HG03159 (cell line): Measurements from ENCODE around the gene ANKRD34A.

Experiments used
- ATAC-seq: cut with Tn5 transposase; IDR thresholded peaks from one replicate; pipeline ENCODE4 v1.9.1; 2021; ENCODE audit warnings: mild to moderate bottlenecking, moderate library complexity; ENCODE audit not compliant: unreplicated experiment

Gene ANKRD34A

DNA sequence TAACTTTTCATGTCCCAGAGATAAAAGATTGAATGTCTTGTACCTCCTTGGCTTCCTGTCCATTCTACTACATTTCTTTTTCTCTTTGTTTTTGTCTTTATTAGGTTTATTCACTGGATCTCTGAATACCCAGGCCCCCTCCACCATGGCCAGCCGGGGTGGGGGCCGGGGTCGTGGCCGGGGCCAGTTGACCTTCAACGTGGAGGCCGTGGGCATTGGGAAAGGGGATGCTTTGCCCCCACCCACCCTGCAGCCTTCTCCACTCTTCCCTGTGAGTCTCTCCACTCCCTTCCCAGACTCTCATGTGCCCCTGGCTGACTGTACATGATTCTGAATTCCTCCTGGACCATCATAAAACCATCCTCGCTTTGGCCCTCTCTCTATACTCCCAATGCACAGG, 10.3 kb upstream of the ANKRD34A start:
- ATAC-seq, result no peak

DNA sequence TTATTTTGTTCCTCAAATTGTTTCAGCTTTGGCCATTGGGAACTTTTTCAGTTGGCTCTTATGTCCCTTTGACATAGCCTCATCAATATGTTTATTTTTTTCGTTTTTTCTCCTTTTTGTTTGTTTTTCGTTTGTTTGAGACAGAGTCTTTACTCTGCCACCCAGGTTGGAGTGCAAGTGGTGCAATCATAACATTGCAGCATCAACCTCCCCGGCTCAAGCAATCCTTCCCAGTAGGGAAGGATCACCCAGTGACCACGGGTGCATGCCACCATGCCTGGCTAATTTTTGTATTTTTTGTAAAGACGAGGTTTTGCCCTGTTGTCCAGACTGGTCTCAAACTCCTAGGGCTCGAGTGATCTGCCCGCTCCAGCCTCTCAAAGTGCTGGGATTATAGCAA, 8.2 kb upstream of the ANKRD34A start:
- ATAC-seq, result no peak

DNA sequence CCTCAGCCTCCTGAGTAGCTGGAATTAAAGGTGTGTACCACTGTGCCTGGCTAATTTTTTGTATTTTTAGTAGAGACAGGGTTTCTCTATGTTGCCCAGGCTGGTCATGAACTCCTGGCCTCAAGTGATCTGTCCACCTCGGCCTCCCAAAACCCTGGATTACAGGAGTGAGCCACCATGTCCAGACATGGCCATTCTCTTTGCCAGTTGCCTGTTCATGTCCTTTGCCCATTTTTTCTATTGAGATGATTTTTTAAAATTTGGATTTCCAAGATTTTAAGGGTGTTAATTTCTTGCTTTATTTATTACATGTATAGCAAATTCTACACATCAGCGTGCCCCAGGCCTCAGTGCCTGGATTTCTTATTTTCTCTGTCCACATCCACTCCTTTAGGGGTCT, 2.9 kb upstream of the ANKRD34A start:
- no peak for ATAC-seq

DNA sequence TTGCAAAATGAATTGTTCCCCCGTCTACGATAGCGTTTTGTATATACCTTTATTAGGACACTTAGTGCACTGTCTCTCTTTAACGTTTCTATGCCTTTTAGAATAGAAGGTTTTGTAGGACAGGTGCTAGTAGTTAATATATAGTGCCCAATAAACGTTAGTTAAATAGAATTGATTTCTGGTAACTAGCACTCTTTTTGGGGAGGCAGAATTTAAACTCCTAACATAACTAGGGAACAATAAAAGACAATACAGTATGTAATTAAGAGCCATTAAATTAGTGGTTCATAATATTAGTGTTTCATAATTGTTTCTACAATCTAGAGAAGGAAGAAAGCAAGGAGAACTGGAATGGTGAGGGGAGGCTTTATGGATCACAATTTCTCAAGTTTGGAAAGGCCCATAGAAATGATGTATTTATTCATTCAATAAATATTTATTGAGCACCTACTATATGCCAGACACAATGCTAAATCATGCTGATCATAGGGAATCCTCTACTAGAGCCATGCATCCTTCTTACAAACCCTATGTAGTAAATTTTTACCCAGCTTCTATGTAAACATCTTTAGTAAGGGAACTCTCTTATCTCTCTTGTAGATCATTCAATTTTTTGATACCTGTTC, 857 bp upstream of the ANKRD34A start:
- no peak for ATAC-seq

DNA sequence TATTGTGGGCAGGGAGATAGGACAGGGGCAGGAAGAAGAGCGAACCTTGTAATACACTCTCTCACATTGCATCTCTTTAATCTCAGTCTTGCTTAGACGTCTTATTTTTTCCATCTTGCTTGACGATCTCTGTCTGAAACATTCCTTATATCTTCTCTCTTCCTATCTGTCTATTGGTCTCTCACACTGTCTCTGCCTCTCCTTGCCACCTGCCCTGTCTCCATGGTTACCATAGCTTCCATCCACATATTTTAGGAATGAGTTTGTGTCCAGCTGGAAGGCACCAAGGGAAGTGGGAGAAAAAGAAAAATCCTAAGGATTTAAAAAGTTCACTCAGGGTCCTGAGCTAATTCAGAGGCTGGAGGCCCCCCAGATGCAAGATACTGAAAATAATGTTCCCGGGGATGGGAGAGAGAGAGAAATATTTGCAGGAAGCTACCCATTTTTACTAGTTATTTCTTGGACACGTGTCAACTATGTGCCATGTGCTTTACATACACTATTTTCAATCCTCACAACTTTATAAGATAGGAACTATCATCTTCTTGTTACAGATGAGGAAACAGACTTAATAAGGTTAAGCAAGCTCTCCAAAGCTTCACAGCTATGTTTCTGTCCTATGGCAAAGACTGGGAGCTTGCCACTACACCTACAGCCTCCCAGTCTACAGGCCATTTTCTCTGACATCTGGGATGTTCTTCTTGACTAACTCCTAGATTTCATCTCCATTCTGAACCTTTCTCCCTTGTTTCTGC, 933 bp downstream of the ANKRD34A start:
- ATAC-seq, result no peak

DNA sequence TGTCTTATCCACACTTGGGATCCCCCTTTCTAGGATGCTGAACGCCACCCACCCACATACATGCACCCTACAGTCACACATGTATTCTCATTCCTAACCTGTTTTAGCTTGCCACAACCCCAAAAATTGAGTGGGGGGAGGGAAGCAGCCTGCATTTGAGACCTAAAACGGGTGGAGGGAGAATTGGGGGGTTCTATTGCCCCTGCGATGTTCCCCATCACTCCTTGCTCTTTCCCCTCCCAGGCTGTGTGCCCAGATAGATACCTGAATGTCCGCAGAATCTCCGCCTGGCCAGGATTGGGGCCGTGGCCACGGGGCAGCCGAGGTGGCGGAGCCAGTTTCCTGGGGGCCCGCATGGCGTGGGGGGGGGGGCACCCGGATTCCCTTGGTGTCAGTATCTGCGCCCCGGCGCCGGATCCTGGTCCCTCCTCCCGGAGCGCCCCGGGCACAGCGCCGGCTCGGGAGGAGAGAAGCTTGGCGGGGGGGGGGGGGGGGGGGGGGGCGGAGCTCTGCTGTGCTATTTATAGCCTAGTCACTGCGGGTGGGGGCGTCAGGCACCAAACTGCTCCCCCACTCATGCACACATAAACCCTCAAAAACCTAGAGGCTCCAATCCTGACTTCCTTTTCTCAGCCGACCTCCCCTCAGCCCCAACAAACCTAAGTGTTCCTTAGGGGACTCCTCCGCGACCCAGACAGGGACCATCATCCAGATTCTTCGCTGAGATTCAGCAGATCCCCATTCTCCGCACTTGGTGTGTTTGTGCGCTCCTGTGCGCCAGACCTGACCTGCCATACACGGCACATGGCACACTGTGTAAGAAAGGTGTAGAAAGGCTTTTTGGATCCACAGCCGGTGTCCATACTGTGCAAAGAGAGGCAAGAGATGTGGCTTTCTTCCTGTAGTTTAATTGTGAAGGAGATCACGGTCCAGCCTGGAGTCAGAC, 1.9 kb downstream of the ANKRD34A start:
- no peak for ATAC-seq

DNA sequence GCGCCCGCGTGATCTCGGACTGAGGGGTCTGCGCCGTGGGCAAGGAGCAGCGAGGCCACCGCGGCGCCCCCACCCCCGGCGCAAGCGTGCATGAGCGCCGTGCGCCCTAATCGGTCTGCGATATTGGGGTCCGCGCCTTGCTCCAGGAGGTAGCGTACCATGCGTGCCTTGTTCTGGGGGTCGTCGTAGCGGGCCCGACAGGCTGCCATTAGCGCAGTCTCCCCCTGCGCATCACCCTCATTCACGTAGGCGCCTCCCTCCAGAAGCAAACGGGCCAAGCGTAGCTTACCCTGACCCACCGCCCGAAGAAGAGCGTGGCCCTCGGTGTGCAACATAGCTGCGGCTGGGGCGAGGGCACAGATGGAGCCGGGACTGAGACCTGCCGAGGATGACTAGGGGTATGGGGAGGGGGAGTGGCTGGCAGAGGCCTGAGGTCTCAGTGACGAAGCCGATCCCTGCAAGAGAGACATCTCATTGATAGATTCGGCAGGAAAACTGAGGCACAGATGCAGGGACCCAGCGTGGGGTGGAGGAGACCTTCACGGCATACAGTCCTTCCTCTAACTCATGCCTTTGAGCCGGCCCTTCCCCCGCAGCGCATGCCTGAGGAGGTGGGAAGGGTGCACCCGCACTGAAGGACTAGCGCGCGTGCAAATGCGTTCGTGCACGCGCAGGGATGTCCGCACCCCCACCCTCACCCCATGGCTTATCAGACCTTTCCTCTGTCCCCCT, 2.8 kb downstream of the ANKRD34A start:
- ATAC-seq, result no peak

DNA sequence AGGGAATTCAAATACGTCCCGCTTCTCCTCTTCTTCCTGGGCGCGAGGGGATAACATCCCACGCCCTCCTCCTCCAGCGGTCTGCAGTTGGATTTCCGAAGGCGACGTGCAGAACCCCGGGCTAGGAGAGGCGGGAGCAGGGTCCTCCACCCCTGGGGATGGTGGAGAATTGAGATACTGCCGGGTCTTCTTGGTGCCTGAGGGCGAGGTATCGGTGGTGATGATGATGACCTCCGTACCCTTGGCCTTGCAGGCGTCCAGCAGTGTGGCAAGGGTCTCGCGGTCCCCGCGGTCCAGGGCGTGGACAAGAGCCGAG, 3.3 kb downstream of the ANKRD34A start:
- ATAC-seq, result no peak

DNA sequence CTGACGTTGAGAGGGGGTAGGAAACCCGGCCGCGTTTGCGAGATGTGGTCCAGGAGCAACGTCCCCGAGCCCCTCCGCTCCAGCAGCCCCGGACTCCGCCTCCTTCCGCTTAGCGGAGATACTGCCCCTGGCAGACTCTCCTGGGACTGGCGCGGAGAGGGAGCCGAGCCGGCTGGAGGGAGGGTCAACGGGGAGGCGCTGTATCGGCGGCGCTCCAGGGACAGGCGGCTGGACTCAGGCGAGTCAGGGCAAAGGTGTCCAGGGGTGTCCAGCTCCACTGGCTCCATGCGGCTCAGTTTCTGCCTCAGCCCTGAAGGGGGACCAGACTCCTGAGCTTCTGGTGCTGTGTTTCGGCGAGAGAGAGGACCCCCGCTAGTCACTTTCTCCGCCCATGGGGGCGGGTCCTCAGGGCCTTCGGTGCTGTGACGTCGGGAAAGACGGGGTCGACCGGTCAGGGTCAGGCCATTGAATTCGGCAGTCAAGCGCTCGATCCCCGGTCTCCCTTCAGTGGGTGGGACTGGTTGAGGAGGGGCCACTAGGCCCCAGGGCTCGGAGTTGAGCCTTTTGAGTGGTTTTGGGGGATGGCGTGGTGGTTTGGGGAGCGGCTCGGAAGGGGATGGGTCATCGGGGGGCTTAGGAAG, 3.8 kb downstream of the ANKRD34A start:
- no peak for ATAC-seq

DNA sequence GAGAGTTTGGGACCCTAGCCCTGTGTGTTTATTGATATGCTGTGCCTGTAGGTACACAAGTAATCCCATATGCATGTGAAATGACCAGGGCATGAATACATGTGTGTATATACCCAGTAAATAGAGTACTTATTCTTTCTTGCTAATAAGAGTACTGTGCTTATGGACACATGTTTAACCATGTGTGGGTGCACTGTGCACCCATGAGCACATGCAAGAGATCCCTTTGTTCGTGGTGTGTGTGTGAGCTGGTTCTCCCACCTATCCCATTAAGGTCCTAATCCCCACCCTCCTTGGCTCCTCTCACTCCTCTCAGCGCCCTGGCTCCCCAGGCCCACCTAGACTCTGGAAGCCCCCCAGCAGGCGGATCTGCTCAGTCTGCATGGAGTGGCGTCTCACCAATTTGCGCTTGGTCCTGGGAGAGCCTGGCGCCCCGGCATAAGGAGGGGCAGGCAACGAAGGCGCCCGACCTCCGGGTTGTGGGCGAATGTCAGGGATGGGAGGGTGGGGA, 4.4 kb downstream of the ANKRD34A start:
- ATAC-seq, result no peak

DNA sequence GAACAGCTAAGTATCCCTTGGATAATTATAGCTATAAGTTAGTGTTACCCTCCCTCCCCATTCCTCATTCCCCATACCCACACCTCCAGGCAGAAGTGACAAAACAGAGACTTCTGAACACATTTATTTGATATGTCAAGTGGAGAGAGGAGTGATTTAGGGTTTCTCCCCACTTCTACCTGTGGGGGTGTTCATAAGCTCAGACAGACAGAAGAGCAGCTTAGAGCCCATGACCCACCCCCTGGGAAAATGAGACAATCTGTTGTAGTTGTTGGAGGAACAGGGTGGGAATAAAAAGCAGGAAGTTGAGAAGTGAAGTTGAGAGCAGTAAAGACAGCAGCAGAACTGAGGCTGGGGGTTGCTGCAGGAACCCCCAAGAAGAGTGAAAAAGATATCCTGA, 5.0 kb downstream of the ANKRD34A start:
- ATAC-seq, result no peak

DNA sequence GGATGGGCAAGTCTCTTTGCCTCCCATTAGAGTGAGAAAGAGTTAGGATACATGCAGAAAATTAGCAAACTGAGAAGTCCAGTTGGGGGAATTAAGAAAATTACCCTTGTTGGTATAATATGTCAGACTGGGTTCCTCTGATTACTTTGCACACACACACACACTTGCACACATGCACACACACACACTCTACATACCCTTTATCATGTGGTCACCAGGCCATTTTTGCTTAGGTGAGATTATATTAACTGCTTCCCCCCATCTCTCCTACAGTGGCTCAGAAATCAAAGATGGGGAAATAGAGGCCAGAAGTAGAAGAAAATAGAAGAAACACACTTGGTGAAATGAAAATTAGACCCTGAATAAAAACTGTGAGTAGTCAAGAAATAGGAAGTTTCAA, 5.6 kb downstream of the ANKRD34A start:
- ATAC-seq, result no peak

DNA sequence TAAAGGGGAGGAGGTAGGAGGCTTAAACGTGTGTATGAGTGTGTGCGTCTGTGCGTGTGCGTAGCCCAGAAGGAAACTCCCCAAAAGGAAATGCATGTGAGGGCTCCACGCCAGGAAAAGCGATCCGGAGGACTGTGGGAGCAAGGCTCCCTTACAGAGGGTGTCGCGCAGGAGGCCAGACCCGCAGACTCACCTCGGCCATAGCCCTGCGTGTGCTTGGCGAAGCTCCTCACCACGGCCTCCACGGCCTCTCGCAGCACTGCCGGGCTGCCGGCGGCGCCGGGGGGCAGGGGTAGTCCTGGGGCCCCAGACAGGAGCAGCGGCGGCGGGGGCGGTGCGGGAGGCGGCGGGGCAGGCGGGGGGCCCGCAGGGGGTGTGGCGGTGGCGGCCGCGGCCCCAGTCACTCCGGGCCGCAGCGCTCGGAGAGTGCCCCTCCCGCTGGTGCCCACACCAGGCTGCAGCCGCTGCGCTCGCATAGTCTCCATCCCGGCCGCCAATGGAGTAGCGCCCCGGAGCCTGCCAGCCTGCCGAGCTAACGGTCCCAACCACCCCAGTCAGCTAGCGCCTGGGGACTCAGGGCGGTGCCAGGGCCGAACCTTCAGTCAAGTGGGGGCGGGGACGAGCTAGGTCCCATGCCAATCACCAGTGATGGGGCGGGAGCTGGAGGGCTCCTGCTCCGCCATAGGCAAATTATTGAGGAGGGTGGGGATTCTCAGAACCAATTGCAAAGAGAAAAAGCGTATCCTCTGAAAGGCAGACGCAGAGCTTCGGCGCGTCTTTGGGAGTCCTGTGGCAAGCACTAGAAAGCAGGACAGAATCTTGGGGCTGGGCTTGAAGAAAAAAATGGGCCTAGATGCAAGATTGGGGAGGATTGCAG, 6.7 kb downstream of the ANKRD34A start, which contains the start of gene LIX1L:
Gene LIX1L, minus strand, starts transcription at position 575 of the 877 bp plus-strand sequence. Its CDS starts 90 bp downstream, at position 485.
- ATAC-seq, result peak; percentile 85

DNA sequence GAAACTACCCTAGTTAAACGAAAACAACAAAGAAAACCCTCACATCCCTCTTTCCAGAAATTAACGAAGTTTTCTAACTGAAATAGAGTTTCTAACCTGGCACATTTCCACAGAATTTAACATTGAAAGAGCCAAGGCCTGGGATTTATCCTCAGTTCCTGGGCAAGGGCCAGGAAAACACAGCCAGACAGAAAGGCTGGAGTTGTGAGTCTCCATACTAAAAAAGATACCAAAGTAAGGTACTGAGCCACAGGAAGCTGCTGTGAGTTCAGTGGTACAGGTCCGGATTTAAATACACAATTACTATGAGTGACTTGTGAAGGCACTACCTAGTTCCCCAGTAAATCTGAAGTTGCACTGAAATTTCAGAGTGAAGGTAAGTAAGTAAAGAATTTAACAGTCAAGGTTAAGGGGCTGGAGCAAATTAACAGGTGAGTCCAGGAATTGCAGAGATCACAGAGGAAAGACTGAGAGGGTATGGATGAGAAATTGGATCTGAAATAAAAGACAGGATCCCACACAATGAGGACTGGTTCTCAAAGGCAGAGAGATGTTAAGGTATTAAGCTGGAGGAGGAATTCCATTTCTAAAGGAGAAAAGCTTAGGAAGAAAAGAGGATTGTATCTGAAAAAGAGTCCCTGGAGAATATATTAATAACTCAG, 7.5 kb downstream of the ANKRD34A start:
- no peak for ATAC-seq

DNA sequence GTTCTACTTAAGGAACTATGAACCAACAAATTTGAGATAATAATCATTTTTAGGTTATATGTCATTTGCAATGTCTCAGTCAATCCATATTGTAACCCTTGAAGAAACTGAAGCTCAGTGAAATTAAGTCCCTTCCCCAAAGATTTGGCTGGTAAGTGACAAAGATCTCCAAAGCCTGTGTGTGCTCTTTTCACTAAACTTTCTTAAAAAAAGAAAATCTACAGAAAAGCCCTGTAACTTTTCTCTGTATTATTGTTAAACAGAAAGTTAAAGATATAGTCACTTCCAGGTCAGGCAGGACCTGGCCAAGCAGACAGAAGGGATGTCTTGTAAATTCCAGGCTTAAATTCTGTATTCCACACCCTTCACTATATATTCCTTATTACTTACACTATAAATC, 8.0 kb downstream of the ANKRD34A start:
- no peak for ATAC-seq

DNA sequence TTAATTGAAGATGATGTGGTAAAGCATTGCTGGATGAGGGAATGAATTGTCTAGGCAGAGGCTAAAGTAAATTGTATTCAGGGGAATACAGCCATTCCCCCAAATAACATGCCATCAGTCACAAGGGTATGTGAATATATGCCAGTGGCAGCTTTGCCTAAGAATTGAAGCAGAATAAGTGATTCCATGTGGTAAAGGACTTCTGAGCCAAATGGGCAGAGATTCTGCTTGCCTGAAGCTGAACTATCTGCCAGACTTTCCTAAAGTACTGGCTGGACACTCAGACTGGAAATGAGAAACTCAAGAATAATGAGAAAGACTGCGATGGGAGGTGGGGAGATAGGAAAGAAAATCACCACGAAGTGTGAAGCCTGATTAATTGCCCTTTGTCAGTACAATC, 8.9 kb downstream of the ANKRD34A start:
- ATAC-seq, result no peak

DNA sequence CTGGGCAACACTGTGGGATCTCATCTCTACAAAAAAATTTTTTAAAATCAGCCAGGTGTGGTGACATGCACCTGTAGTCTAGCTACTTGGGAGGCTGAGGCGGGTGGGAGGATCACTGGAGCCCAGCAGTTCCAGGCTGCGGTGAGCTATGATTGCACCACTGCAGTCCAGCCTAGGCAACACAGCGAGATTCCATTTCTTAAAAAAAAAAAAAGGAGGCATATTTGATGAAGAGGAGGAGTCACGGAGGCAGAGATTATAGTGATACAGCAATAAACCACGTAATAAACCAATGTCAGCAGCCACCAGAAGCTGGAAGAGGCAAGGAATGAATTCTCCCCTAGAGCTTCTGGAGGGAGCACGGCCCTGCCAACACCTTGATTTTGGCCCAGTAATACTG, 10.5 kb downstream of the ANKRD34A start:
- ATAC-seq, result no peak

DNA sequence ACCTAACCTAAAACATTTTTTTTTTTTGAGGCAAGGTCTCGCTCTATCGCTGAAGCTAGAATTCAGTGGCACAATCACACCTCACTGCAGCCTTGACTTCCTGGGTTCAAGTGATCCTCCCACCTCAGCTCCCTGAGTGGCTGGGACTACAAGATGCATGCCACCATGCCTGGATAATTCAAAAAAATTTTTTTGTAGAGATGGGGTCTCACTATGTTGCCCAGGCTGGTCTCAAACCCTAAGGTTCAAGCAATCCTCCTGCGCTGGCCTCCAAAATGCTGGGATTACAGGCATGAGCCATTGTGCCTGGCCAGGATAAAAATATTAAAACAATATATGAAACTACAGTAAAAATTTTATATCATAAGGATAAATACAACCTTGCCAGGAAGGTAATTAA, 11.5 kb downstream of the ANKRD34A start:
- no peak for ATAC-seq

DNA sequence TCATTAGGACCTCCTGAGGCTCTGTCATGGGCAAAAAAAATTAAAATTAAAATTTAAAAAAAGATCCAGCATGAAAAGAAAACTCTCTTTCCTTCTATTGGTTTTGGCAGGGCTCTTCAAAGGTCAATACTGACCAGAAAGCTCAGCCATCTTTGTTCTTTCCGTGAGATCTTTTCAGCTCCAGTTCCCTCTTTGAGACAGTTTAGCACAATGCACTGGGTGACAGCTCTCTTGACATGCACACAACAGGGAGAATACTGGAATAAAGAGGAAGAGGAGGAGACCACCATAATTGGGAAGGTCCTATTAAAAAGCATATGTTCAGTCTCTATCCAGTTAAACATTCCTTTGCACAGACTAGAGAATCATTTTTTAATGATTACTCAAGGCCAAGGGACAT, 12.8 kb downstream of the ANKRD34A start:
- no peak for ATAC-seq
